ENCODE data around the gene VMP1.
"Not testable (repeated sequence)": the region's sequence is repeated elsewhere in the genome, so short reads cannot be mapped to it uniquely, and the experiment has no call there.

The VMP1 gene

GRCh38 chr17:59791603-59792457 lies 84.4 kb downstream of the VMP1 start:
- Histone ChIP-seq H3K27me3 (ENCODE audit: low read depth, low read length) (no peaks in the 10 kb centered on the region), H3K4me1 (ENCODE audit: control insufficient read depth in 1 of 2, insufficient read depth in 2 of 2, low read length in 2 of 2) (peaks cover 0 to 4% of the 10 kb centered on the region in 2 donors), H3K36me3 (ENCODE audit: control insufficient read depth in 1 of 2, insufficient read depth in 2 of 2, low read length in 2 of 2) (peaks cover 4 to 15% of the 10 kb centered on the region in 2 donors), H3K4me3 (ENCODE audit: low read depth in 1 of 2, low read length in 2 of 2) (no peak overlapping the region), H3K9me3 (ENCODE audit: control insufficient read depth in 1 of 2, low read length in 2 of 2) (no peaks in the 10 kb centered on the region), H3K27ac (ENCODE audit: low read length) (peak overlapping the region; percentile 36)

DNA sequence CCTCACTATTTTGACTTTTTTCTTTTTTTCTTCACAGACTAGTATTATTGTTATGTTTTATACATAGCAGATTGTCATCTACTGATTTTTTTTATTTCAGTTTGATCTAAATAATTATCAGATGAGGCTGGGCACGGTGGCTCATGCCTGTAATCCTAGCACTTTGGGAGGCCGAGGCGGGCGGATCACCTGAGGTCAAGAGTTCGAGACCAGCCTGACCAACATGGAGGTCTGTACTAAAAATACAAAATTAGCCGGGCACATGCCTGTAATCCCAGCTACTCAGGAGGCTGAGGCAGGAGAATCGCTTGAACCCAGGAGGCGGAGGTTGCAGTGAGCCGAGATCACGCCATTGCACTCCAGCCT lies 85.0 kb downstream of the VMP1 start:
- H3K27ac ChIP-seq (ENCODE audit: low read length) = peak overlapping the region; percentile 36
- H3K36me3 ChIP-seq (ENCODE audit: control insufficient read depth in 1 of 2, insufficient read depth in 2 of 2, low read length in 2 of 2); H3K4me3 ChIP-seq (ENCODE audit: low read depth in 1 of 2, low read length in 2 of 2): not testable (repeated sequence)

GRCh38 chr17:59793205-59793604 lies 85.8 kb downstream of the VMP1 start:
- H3K27ac ChIP-seq (ENCODE audit: low read length) = no peak overlapping the region
- peaks cover 4 to 8% of the 10 kb centered on the region in 2 donors for H3K36me3 ChIP-seq (ENCODE audit: control insufficient read depth in 1 of 2, insufficient read depth in 2 of 2, low read length in 2 of 2)
- H3K4me1 ChIP-seq (ENCODE audit: control insufficient read depth in 1 of 2, insufficient read depth in 2 of 2, low read length in 2 of 2) = no peaks in the 10 kb centered on the region
- H3K27me3 ChIP-seq (ENCODE audit: low read depth, low read length) = no peaks in the 10 kb centered on the region
- no peak overlapping the region for H3K4me3 ChIP-seq (ENCODE audit: low read depth in 1 of 2, low read length in 2 of 2)
- H3K9me3 ChIP-seq (ENCODE audit: control insufficient read depth in 1 of 2, low read length in 2 of 2) = no peaks in the 10 kb centered on the region

More for the DNA sequence above, 85.0 kb downstream of the VMP1 start:
- H3K9me3 ChIP-seq (ENCODE audit: control insufficient read depth in 1 of 2, low read length in 2 of 2); H3K27me3 ChIP-seq (ENCODE audit: low read depth, low read length); H3K4me1 ChIP-seq (ENCODE audit: control insufficient read depth in 1 of 2, insufficient read depth in 2 of 2, low read length in 2 of 2): not testable (repeated sequence)

DNA sequence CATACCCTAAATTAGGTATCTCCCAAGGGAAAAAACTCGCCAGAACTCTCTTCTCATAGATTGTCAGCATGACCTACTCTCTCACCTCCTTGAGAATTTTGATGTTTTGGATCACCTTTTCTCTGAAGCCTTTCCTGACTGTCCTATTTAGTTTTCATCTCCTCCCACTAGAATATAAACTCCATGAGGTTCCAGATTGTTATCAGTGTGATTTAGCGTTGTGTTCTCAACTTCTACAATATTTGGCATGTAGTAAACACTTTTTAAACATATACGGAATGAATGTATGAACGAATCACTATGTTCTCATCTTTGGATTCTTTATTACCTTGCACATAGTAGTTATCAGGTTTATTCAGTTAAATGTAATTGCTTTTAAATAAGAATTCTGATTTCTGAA lies 88.7 kb downstream of the VMP1 start:
- Histone ChIP-seq H3K27me3 (ENCODE audit: low read depth, low read length) (no peaks in the 10 kb centered on the region), H3K4me1 (ENCODE audit: control insufficient read depth in 1 of 2, insufficient read depth in 2 of 2, low read length in 2 of 2) (no peaks in the 10 kb centered on the region), H3K36me3 (ENCODE audit: control insufficient read depth in 1 of 2, insufficient read depth in 2 of 2, low read length in 2 of 2) (peaks cover 4 to 8% of the 10 kb centered on the region in 2 donors), H3K4me3 (ENCODE audit: low read depth in 1 of 2, low read length in 2 of 2) (no peak overlapping the region), H3K9me3 (ENCODE audit: control insufficient read depth in 1 of 2, low read length in 2 of 2) (no peaks in the 10 kb centered on the region), H3K27ac (ENCODE audit: low read length) (no peak overlapping the region)

GRCh38 chr17:59796785-59797205 lies 89.3 kb downstream of the VMP1 start:
- no peaks in the 10 kb centered on the region for H3K9me3 ChIP-seq (ENCODE audit: control insufficient read depth in 1 of 2, low read length in 2 of 2)
- H3K27ac ChIP-seq (ENCODE audit: low read length) = no peak overlapping the region
- H3K27me3 ChIP-seq (ENCODE audit: low read depth, low read length) = no peaks in the 10 kb centered on the region
- no peak overlapping the region for H3K4me3 ChIP-seq (ENCODE audit: low read depth in 1 of 2, low read length in 2 of 2)
- H3K4me1 ChIP-seq (ENCODE audit: control insufficient read depth in 1 of 2, insufficient read depth in 2 of 2, low read length in 2 of 2) = no peaks in the 10 kb centered on the region
- peaks cover 4 to 7% of the 10 kb centered on the region in 2 donors for H3K36me3 ChIP-seq (ENCODE audit: control insufficient read depth in 1 of 2, insufficient read depth in 2 of 2, low read length in 2 of 2)

DNA sequence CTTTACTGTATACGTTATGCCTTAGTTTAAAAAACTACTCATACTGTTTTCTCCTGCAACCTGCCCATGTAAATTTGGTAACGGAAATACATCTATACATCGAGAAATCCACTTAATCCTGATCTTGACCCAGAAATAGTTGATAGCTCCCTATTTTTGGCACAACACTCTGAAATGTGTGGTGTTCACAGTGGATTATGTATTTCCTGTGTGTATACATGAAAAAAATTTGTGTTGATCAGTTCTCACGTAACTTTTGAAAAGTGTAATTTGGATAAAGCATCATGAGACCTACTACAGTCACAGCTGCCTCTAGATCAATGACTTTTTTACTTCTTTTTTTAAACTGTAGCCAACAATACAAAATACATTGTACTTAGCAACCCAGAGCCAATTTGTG lies 90.7 kb downstream of the VMP1 start:
- H3K9me3 ChIP-seq (ENCODE audit: control insufficient read depth in 1 of 2, low read length in 2 of 2) = no peaks in the 10 kb centered on the region
- peaks cover 4% of the 10 kb centered on the region in 2 donors for H3K36me3 ChIP-seq (ENCODE audit: control insufficient read depth in 1 of 2, insufficient read depth in 2 of 2, low read length in 2 of 2)
- no peak overlapping the region for H3K4me3 ChIP-seq (ENCODE audit: low read depth in 1 of 2, low read length in 2 of 2)
- no peaks in the 10 kb centered on the region for H3K27me3 ChIP-seq (ENCODE audit: low read depth, low read length)
- peaks cover 0 to 1% of the 10 kb centered on the region in 2 donors for H3K4me1 ChIP-seq (ENCODE audit: control insufficient read depth in 1 of 2, insufficient read depth in 2 of 2, low read length in 2 of 2)
- H3K27ac ChIP-seq (ENCODE audit: low read length) = no peak overlapping the region

GRCh38 chr17:59800530-59800942 lies 93.1 kb downstream of the VMP1 start:
- peak overlapping the region; percentile 16 for H3K27ac ChIP-seq (ENCODE audit: low read length)
- H3K27me3 ChIP-seq (ENCODE audit: low read depth, low read length) = no peaks in the 10 kb centered on the region

DNA sequence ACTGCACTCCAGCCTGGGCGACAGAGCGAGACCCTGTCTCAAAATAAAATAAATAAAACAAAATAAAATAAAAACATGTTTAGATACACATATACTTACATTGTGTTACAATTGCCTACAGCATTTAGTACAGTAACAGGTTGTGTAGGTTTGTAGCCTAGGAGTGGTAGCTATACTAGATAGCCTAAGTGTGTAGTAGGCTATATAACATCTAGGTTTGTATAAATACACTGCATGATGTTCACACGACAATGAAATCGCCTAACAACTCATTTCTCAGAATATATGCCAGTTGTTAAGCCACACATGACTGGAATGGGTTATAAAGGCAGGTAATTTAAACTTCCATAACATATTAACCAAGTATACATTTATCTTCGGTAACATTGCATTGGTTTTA lies 94.7 kb downstream of the VMP1 start:
- Histone ChIP-seq H3K27ac (ENCODE audit: low read length) (no peak overlapping the region), H3K27me3 (ENCODE audit: low read depth, low read length) (no peaks in the 10 kb centered on the region), H3K36me3 (ENCODE audit: control insufficient read depth in 1 of 2, insufficient read depth in 2 of 2, low read length in 2 of 2) (peaks cover 0 to 5% of the 10 kb centered on the region in 2 donors), H3K4me3 (ENCODE audit: low read depth in 1 of 2, low read length in 2 of 2) (no peak overlapping the region), H3K4me1 (ENCODE audit: control insufficient read depth in 1 of 2, insufficient read depth in 2 of 2, low read length in 2 of 2) (peaks cover 0 to 10% of the 10 kb centered on the region in 2 donors), H3K9me3 (ENCODE audit: control insufficient read depth in 1 of 2, low read length in 2 of 2) (no peaks in the 10 kb centered on the region)

More at GRCh38 chr17:59800530-59800942, 93.1 kb downstream of the VMP1 start:
- Histone ChIP-seq H3K4me1 (ENCODE audit: control insufficient read depth in 1 of 2, insufficient read depth in 2 of 2, low read length in 2 of 2) (peaks cover 0 to 9% of the 10 kb centered on the region in 2 donors), H3K9me3 (ENCODE audit: control insufficient read depth in 1 of 2, low read length in 2 of 2) (no peaks in the 10 kb centered on the region), H3K36me3 (ENCODE audit: control insufficient read depth in 1 of 2, insufficient read depth in 2 of 2, low read length in 2 of 2) (peaks cover 0 to 8% of the 10 kb centered on the region in 2 donors), H3K4me3 (ENCODE audit: low read depth in 1 of 2, low read length in 2 of 2) (no peak overlapping the region)

GRCh38 chr17:59804901-59805465 lies 97.5 kb downstream of the VMP1 start:
- no peaks in the 10 kb centered on the region for H3K9me3 ChIP-seq (ENCODE audit: control insufficient read depth in 1 of 2, low read length in 2 of 2)
- peaks cover 0 to 5% of the 10 kb centered on the region in 2 donors for H3K36me3 ChIP-seq (ENCODE audit: control insufficient read depth in 1 of 2, insufficient read depth in 2 of 2, low read length in 2 of 2)
- peak overlapping the region in 1 of 2 donors; percentile 31 for H3K4me3 ChIP-seq (ENCODE audit: low read depth in 1 of 2, low read length in 2 of 2)
- H3K27me3 ChIP-seq (ENCODE audit: low read depth, low read length) = no peaks in the 10 kb centered on the region
- peak overlapping the region; percentile 74 for H3K27ac ChIP-seq (ENCODE audit: low read length)
- peaks cover 0 to 10% of the 10 kb centered on the region in 2 donors for H3K4me1 ChIP-seq (ENCODE audit: control insufficient read depth in 1 of 2, insufficient read depth in 2 of 2, low read length in 2 of 2)

DNA sequence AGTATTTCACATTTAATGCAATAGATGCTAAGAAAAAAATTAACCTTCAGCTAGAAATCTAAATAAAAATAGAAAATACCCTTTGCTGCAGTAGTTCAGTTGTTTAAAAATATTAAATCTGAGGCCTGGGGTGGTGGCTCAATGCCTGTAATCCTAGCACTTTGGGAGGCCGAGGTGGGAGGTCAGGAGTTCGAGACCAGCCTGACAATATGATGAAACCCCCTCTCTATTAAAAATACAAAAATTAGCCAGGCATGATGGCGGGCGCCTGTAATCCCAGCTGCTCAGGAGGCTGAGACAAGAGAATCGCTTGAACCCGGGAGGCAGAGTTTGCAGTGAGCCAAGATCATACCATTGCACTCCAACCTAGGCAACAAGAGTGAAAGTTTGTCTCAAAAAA lies 98.9 kb downstream of the VMP1 start:
- H3K27me3 ChIP-seq (ENCODE audit: low read depth, low read length); H3K4me3 ChIP-seq (ENCODE audit: low read depth in 1 of 2, low read length in 2 of 2); H3K9me3 ChIP-seq (ENCODE audit: control insufficient read depth in 1 of 2, low read length in 2 of 2); H3K27ac ChIP-seq (ENCODE audit: low read length): not testable (repeated sequence)
- peaks cover 0 to 17% of the 10 kb centered on the region in 2 donors for H3K36me3 ChIP-seq (ENCODE audit: control insufficient read depth in 1 of 2, insufficient read depth in 2 of 2, low read length in 2 of 2)
- H3K4me1 ChIP-seq (ENCODE audit: control insufficient read depth in 1 of 2, insufficient read depth in 2 of 2, low read length in 2 of 2) = peaks cover 0 to 10% of the 10 kb centered on the region in 2 donors

- H3K27me3 ChIP-seq (ENCODE audit: low read depth, low read length) = no peaks in the 10 kb centered on the region
- H3K9me3 ChIP-seq (ENCODE audit: control insufficient read depth in 1 of 2, low read length in 2 of 2) = no peaks in the 10 kb centered on the region
- no peak overlapping the region for H3K4me3 ChIP-seq (ENCODE audit: low read depth in 1 of 2, low read length in 2 of 2)
- H3K4me1 ChIP-seq (ENCODE audit: control insufficient read depth in 1 of 2, insufficient read depth in 2 of 2, low read length in 2 of 2) = peaks cover 0 to 10% of the 10 kb centered on the region in 2 donors
- peak overlapping the region; percentile 47 for H3K27ac ChIP-seq (ENCODE audit: low read length)
- peaks cover 0 to 19% of the 10 kb centered on the region in 2 donors for H3K36me3 ChIP-seq (ENCODE audit: control insufficient read depth in 1 of 2, insufficient read depth in 2 of 2, low read length in 2 of 2)
These were observed 100.5 kb downstream of the VMP1 start for GRCh38 chr17:59807892-59808509.
